CD8-positive, alpha-beta memory T cell (primary cell): ENCODE data around the gene PRSS53. TPM values are rescaled to one million over a fixed set of nuclear protein-coding genes. Genes with fewer than 3 reads are reported as not detected.
"Not testable (repeated sequence)": the region's sequence is repeated elsewhere in the genome, so short reads cannot be mapped to it uniquely, and the experiment has no call there.

Source experiments
- CTCF ChIA-PET: fragments of 350-600 bp; sonication (Branson Sonifier 250); formaldehyde crosslinking; loops from one replicate; lab custom pipeline; 2021; ENCODE audit warnings: antibody characterized with exemption; lab: Charles Lee
- POLR2A ChIA-PET: fragments of 350-600 bp; sonication (Branson Sonifier 250); formaldehyde crosslinking; loops from one replicate; lab custom pipeline; 2021; ENCODE audit warnings: antibody characterized with exemption; lab: Charles Lee
- DNase-seq, 5 donors: peaks; one replicate each; pipeline versions ENCODE4 v3.0.0 to v3.0.0-alpha.2; 2020 to 2022; ENCODE audit warnings: mixed read lengths in 1 of 5
- H3K27ac ChIP-seq: one replicate; pipeline ENCODE4 v1.7.0; 2013; ENCODE audit warnings: low read depth, mild to moderate bottlenecking, low read length, moderate library complexity
- H3K27me3 ChIP-seq: 2 replicates; pipeline ENCODE4 v1.7.0; 2013; ENCODE audit warnings: low read length, mild to moderate bottlenecking; ENCODE audit not compliant: insufficient read depth, poor library complexity, severe bottlenecking
- H3K36me3 ChIP-seq: 2 replicates; pipeline ENCODE4 v1.7.0; 2013; ENCODE audit warnings: mild to moderate bottlenecking, low read length, moderate library complexity; ENCODE audit not compliant: insufficient read depth
- H3K4me1 ChIP-seq: 2 replicates; pipeline ENCODE4 v1.7.0; 2013; ENCODE audit warnings: mild to moderate bottlenecking, low read length, moderate library complexity; ENCODE audit not compliant: insufficient read depth
- H3K4me3 ChIP-seq: 2 replicates; pipeline ENCODE4 v1.7.0; 2013; ENCODE audit warnings: mild to moderate bottlenecking, low read length
- H3K9me3 ChIP-seq: 2 replicates; pipeline ENCODE4 v1.7.0; 2013; ENCODE audit warnings: mild to moderate bottlenecking, low read length
- H3K27ac Mint-ChIP-seq, 8 donors: one replicate each; pipeline ENCODE4 v1.8.0; 2020 to 2021; ENCODE audit warnings: mixed read lengths in 8 of 8, mild to moderate bottlenecking in 6 of 8, inconsistent platforms in 3 of 8, moderate library complexity in 3 of 8
- H3K27me3 Mint-ChIP-seq, 2 donors: one replicate each; pipeline ENCODE4 v1.8.0; 2020 to 2021; ENCODE audit warnings: mixed read lengths in 2 of 2, mild to moderate bottlenecking in 1 of 2, moderate library complexity in 1 of 2
- H3K36me3 Mint-ChIP-seq, 3 donors: one replicate each; pipeline ENCODE4 v1.8.0; 2020 to 2021; ENCODE audit warnings: mixed read lengths in 3 of 3, inconsistent platforms in 1 of 3, mild to moderate bottlenecking in 1 of 3
- H3K4me1 Mint-ChIP-seq, 3 donors: one replicate each; pipeline ENCODE4 v1.8.0; 2020 to 2021; ENCODE audit warnings: mixed read lengths in 3 of 3, inconsistent platforms in 1 of 3, mild to moderate bottlenecking in 1 of 3
- H3K4me3 Mint-ChIP-seq, 7 donors: one replicate each; pipeline ENCODE4 v1.8.0; 2020 to 2021; ENCODE audit warnings: mixed read lengths in 7 of 7, mild to moderate bottlenecking in 6 of 7, moderate library complexity in 4 of 7, inconsistent platforms in 2 of 7
- H3K9me3 Mint-ChIP-seq, 5 donors: one replicate each; pipeline ENCODE4 v1.8.0; 2020 to 2022; ENCODE audit warnings: mixed read lengths in 5 of 5, mild to moderate bottlenecking in 3 of 5, moderate library complexity in 2 of 5, inconsistent platforms in 1 of 5
- polyA plus RNA-seq: library from polyadenylated mRNA; unstranded; fragments of 300-500 nt; fragmentation: Illumina TruSeq; gene quantifications from one replicate; pipeline ENCODE4 v1.2.3, GENCODE V29; 2021
- total RNA-seq, 2 experiments: library from RNA; stranded (reverse); gene quantifications; one replicate each; pipeline ENCODE4 v1.2.3, GENCODE V29; 2021

Gene PRSS53
- total and polyA plus RNA-seq, 3 experiments from 2014 or later = 0.59 to 4.6 (median 3.3) TPM

DNA sequence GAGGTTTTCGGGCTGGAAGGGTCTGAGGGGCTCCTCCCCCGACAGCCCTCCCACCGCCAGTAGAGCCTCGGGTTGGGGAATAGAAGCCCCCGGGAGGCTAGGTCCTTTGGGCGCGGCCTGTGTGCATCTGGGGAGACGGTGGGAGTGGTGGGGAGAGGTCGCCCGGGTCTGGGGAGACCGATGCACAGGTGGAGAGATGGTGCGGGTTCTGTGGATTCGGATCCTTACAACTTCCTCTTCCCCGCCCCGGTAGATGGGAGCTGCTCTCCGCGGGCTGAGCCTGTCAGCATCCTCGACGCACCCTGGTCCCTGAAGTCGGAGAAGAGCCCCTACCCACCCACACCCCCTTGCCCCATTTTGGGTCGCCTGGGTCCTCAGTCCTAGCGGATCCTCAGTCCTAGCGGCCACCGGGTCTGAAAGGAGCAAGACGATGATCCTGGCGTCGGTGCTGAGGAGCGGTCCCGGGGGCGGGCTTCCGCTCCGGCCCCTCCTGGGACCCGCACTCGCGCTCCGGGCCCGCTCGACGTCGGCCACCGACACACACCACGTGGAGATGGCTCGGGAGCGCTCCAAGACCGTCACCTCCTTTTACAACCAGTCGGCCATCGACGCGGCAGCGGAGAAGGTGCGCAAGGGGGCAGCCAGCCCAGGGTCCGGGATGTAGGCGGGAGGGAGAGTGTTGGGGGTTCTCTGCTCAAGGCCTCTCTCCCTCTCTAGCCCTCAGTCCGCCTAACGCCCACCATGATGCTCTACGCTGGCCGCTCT, 20.2 kb upstream of the PRSS53 start:
- peaks cover 11% of the 10 kb centered on the region for H3K4me1 ChIP-seq
- H3K27me3 ChIP-seq = no peaks in the 10 kb centered on the region
- H3K36me3 ChIP-seq = no peaks in the 10 kb centered on the region
- Mint-ChIP-seq H3K4me1 (peaks cover 16 to 21% (median 17%) of the 10 kb centered on the region in 3 donors), H3K36me3 (peaks cover 0 to 34% (median 0%) of the 10 kb centered on the region in 3 donors), H3K9me3 (no peaks in the 10 kb centered on the region), H3K27me3 (no peaks in the 10 kb centered on the region), H3K4me3 (peak overlapping the region; percentile 77 to 84 (median 82)), H3K27ac (peak overlapping the region in 4 of 8 donors; percentile 32 to 87 (median 70))
- peak overlapping the region; percentile 68 for H3K4me3 ChIP-seq
- DNase-seq = no peak
- no peaks in the 10 kb centered on the region for H3K9me3 ChIP-seq
- peak overlapping the region; percentile 75 for H3K27ac ChIP-seq
- CTCF ChIA-PET = no interaction called here
- POLR2A ChIA-PET = interaction anchor here (2.6 kb wide), 1 partner anchor 9 kb away, joined by 12 read pairs; the partner anchor contains the start of gene KAT8

DNA sequence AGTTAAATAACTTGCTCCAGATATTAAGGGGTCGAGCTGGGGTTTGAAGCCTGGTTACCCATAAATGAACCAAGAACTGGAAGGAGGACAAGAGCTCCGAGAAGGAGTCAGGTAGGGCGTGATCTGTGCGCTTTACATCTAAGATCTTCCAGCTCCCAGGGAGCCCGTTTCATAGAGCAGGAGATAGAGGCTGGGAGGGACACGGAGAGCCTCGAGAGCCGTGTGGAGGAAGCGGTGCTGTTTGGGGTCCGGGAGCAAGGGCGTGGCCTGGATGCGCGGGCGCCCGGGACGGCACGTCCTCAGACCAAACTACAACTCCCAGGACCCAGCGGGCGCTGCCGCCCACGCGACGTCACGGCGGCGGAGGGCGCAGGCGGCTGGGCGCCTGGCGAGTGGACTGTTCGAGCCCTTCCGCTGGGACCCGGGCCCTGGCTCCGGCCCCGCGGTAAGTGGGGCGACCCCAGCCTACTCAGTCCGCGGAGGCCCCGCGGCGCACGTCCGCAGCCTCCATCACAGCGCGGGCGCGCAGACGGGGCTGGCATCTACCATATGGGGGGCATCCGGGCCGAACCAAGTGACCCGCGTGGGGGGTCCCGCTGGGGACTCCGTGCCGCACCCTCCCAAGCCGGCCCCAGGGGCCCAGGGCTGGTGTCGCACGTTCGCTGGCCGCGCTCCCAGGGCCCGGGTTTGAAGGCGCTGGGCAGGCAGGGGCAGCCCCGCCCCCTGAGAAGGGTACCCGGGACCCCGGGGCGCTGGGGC, 19.5 kb upstream of the PRSS53 start, which contains the start of gene BCKDK:
BCKDK (plus strand) TSS at position 352 of the 759 bp plus-strand sequence. CDS start 838 bp downstream, outside the sequence.
- Histone ChIP-seq H3K4me1 (peaks cover 11% of the 10 kb centered on the region), H3K36me3 (no peaks in the 10 kb centered on the region)
- CTCF ChIA-PET = interaction anchor here (0.9 to 1.7 kb wide), 3 partner anchors 15 to 124 kb away, joined by 3 to 4 read pairs (median 3); no protein-coding TSS in a partner anchor

DNA sequence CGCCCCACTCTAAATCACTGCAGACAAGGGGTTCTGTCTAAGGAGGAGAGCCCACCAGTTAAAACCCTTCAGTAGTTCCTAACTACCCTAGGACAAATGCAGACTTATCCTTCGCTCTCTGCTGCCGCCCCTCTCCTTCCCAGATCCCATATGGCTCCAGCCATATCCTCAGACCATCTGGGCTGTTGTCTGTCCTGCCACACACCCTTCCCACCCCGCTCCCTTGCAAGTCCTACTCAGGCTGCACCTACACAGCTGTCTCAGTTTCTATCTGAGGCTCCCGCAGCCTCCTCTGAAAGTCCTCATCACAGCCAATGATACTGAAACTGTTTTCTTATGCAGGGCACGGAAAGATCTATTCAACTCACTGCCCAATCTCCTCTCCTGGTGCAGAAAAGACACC, 18.7 kb upstream of the PRSS53 start:
- CTCF ChIA-PET = interaction anchor here (0.9 to 1.7 kb wide), 4 partner anchors 10 to 123 kb away, joined by 3 to 4 read pairs (median 3); partner anchors contain the start of gene KAT8
- DNase-seq = no peak
- H3K4me1 ChIP-seq = peaks cover 11% of the 10 kb centered on the region
- H3K36me3 ChIP-seq = no peaks in the 10 kb centered on the region
- peak overlapping the region; percentile 80 to 94 (median 84) for H3K4me3 Mint-ChIP-seq
- no peaks in the 10 kb centered on the region for H3K9me3 ChIP-seq
- no peak overlapping the region for H3K4me3 ChIP-seq
- POLR2A ChIA-PET = interaction anchor here (1.1 to 2.6 kb wide), 2 partner anchors 10 to 73 kb away, joined by 3 to 12 read pairs; partner anchors contain the start of genes FUS and KAT8
- H3K4me1 Mint-ChIP-seq = peaks cover 16 to 21% (median 17%) of the 10 kb centered on the region in 3 donors
- H3K27me3 ChIP-seq = no peaks in the 10 kb centered on the region
- no peaks in the 10 kb centered on the region for H3K27me3 Mint-ChIP-seq
- H3K36me3 Mint-ChIP-seq = peaks cover 0 to 29% (median 0%) of the 10 kb centered on the region in 3 donors
- peak overlapping the region in 6 of 8 donors; percentile 72 to 90 (median 85) for H3K27ac Mint-ChIP-seq
- peak overlapping the region; percentile 75 for H3K27ac ChIP-seq
- no peaks in the 10 kb centered on the region for H3K9me3 Mint-ChIP-seq

More for the DNA sequence above, 19.5 kb upstream of the PRSS53 start, which contains the start of gene BCKDK:
- H3K9me3 Mint-ChIP-seq = no peaks in the 10 kb centered on the region
- H3K27ac Mint-ChIP-seq = peak within 1 kb of the TSS; percentile 51 to 99 (median 85)
- H3K4me3 Mint-ChIP-seq = peak within 1 kb of the TSS; percentile 80 to 94 (median 84)
- peak within 1 kb of the TSS; percentile 75 for H3K27ac ChIP-seq
- H3K9me3 ChIP-seq = no peaks in the 10 kb centered on the region
- peak within 1 kb of the TSS; percentile 68 for H3K4me3 ChIP-seq
- no peaks in the 10 kb centered on the region for H3K27me3 ChIP-seq
- H3K36me3 Mint-ChIP-seq = peaks cover 0 to 34% (median 0%) of the 10 kb centered on the region in 3 donors
- peak; percentile 43 to 68 (median 49) for DNase-seq
- H3K4me1 Mint-ChIP-seq = peaks cover 16 to 21% (median 17%) of the 10 kb centered on the region in 3 donors
- POLR2A ChIA-PET = interaction anchor here (1.1 to 2.6 kb wide), 2 partner anchors 9 to 72 kb away, joined by 3 to 12 read pairs; partner anchors contain the start of genes FUS and KAT8
- H3K27me3 Mint-ChIP-seq = no peaks in the 10 kb centered on the region

DNA sequence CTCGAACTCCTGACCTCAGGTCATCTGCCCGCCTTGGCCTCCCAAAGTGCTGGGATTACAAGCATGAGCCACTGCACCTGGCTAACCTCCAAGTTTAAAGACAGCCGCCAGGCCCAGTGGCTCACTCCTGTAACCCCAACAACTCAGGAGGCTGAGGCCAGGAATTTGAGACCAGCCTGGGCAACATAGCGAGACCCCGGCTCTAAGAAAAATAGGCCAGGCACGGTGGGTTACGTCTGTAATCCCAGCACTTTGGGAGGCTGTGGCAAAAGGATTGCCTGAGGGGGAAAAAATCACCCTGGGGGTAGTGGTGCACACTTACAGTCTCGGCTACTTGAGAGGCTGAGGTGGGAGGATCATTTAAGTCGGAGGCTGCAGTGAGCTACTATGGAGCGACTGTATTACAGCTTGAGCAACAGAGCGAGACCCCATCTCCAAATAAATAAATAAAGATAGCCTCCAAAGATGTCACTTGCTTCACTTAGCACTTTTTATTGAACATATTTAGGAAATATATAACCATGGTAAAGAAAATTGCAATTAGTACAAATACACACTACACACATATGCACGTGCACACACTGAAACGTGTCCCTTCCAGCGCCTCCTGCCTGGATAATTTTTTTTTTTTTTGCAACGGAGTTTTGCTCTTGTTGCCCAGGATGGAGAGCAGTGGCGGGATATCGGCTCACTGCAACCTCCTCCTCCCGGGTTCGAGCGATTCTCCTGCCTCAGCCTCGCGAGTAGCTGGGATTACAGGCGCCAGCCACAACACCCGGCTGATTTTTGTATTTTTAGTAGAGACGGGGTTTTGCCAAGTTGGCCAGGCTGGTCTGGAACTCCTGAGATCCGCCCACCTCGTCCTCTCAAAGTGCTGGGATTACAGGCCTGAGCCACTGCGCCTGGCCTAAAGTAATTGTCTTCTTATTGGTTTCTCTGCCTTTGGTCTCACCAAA, 18.0 kb upstream of the PRSS53 start:
- POLR2A ChIA-PET = interaction anchor here (2.6 kb wide), 1 partner anchor 11 kb away, joined by 12 read pairs; the partner anchor contains the start of gene KAT8
- no peak for DNase-seq
- CTCF ChIA-PET = interaction anchor here (0.6 to 1.7 kb wide), 4 partner anchors 10 to 76 kb away, joined by 3 to 4 read pairs (median 3); partner anchors contain the start of gene KAT8
- no peak overlapping the region for H3K4me3 ChIP-seq
- Mint-ChIP-seq H3K27me3 (no peaks in the 10 kb centered on the region), H3K9me3 (no peaks in the 10 kb centered on the region), H3K4me1 (peaks cover 16 to 21% (median 17%) of the 10 kb centered on the region in 3 donors), H3K4me3 (peak overlapping the region; percentile 80 to 94 (median 84)), H3K36me3 (peaks cover 0 to 24% (median 0%) of the 10 kb centered on the region in 3 donors), H3K27ac (peak overlapping the region in 1 of 8 donors; percentile 60)
- no peak overlapping the region for H3K27ac ChIP-seq
- no peaks in the 10 kb centered on the region for H3K9me3 ChIP-seq
- H3K27me3 ChIP-seq = no peaks in the 10 kb centered on the region
- H3K4me1 ChIP-seq = peaks cover 11% of the 10 kb centered on the region
- no peaks in the 10 kb centered on the region for H3K36me3 ChIP-seq

DNA sequence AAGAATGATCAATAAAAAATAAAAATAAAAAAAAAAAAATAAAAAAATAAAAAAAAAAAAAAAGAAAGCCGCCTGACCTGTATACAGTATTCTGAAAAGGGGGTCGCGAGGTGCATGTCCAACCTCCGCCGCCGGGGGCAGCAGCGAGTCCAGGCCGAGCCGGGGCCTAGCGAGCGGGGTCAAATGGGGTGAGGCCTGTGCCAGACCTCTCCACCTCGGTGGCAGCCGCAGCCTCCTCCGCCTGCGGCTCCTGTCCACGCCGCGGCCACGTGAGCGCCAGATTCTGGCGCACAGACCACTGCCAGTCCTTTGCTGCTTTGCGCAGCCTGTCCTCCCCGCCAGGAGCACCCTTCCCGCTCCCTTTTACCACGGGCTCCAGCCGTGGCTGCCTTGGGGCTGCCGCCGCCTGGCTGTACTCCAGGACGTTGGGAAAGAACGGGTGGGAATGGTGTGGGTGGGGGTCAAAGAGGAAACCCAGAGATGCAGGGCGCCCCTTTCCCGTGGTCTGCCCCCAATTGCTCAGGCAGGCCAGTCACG, 17.0 kb upstream of the PRSS53 start:
- Mint-ChIP-seq H3K27me3 (no peaks in the 10 kb centered on the region), H3K4me1 (peaks cover 16 to 21% (median 17%) of the 10 kb centered on the region in 3 donors), H3K9me3 (no peaks in the 10 kb centered on the region), H3K36me3 (peaks cover 0 to 13% (median 0%) of the 10 kb centered on the region in 3 donors), H3K4me3 (peak overlapping the region in 4 of 7 donors; percentile 8 to 85 (median 34)), H3K27ac (peak overlapping the region in 4 of 8 donors; percentile 21 to 68 (median 49))
- Histone ChIP-seq H3K27ac (no peak overlapping the region), H3K4me1 (peaks cover 11% of the 10 kb centered on the region), H3K9me3 (no peaks in the 10 kb centered on the region), H3K27me3 (no peaks in the 10 kb centered on the region), H3K4me3 (no peak overlapping the region), H3K36me3 (no peaks in the 10 kb centered on the region)
- DNase-seq = peak; percentile 66 to 83 (median 76)
- CTCF ChIA-PET = no interaction called here
- POLR2A ChIA-PET = no interaction called here

DNA sequence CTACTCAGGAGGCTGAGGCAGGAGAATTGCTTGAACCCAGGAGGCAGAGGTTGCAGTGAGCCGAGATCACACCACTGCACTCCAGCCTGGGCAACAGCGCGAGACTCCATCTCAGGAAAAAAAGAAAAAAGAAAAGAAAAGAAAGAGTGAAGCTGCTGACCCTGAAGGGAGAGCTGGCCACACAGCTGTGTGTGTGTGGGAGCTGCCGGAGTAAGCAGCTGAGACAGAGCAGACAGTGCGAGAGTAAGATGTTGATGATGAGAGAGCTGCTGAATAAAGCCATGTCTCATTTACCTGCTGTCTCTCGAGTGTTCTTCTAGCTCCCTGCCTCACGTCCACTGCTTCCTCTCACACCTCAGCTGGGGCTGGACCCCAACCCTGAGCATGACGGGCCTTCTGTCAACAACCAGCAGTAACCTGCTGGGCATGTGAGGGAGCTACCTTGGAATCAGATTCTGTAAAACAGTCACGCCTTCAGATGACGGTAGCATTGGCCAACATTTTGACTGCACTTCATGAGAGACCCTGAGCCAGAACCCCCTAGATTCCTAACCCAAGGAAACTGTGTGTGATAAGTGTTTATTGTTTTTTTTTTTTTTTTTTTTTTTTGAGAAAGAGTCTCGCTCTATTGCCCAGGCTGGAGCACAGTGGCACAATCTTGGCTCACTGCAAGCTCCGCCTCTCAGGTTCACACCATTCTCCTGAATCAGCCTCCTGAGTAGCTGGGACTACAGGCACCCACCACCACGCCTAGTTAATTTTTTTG, 12.3 kb upstream of the PRSS53 start:
- not testable (repeated sequence) for H3K27me3 ChIP-seq, H3K9me3 ChIP-seq, H3K27ac ChIP-seq, H3K4me3 Mint-ChIP-seq, DNase-seq, H3K4me1 ChIP-seq, H3K36me3 Mint-ChIP-seq, H3K4me1 Mint-ChIP-seq, H3K27me3 Mint-ChIP-seq, H3K4me3 ChIP-seq, H3K9me3 Mint-ChIP-seq, H3K36me3 ChIP-seq
- ChIA-PET CTCF (interaction anchor here (0.7 to 1.7 kb wide), 5 partner anchors 9 to 414 kb away, joined by 3 to 4 read pairs (median 3); partner anchors contain the start of gene KAT8), POLR2A (interaction anchor here (0.6 to 0.7 kb wide), 2 partner anchors 16 to 27 kb away, joined by 3 to 5 read pairs; partner anchors contain the start of genes KAT8, ZNF646 and ZNF668)
- H3K27ac Mint-ChIP-seq = peak overlapping the region in 1 of 8 donors; percentile 70
